KOPT-K1 (cell line): Measurements from ENCODE around the gene YJU2.
"Not testable (repeated sequence)": the region's sequence is repeated elsewhere in the genome, so short reads cannot be mapped to it uniquely, and the experiment has no call there.

Experiments
- H3K27ac ChIP-seq: fragments of 200-600 bp; sonication (generic); 2 replicates; pipeline ENCODE4 v1.5.1; 2016; ENCODE audit warnings: antibody characterized with exemption, mild to moderate bottlenecking, low read depth, low read length; ENCODE audit not compliant: poor library complexity, severe bottlenecking
- H3K36me3 ChIP-seq: fragments of 200-600 bp; sonication (generic); 2 replicates; pipeline ENCODE4 v1.5.1; 2017; ENCODE audit warnings: antibody characterized with exemption, mild to moderate bottlenecking, low read length, moderate library complexity; ENCODE audit not compliant: insufficient read depth
- H3K9me3 ChIP-seq: fragments of 200-600 bp; sonication (generic); 2 replicates; pipeline ENCODE4 v1.5.1; 2017; ENCODE audit warnings: antibody characterized with exemption, low read length, mild to moderate bottlenecking; ENCODE audit not compliant: insufficient read depth, poor library complexity, severe bottlenecking

YJU2 gene

GRCh38 chr19:4274321-4274686 lies 27.4 kb downstream of the YJU2 start:
- H3K27ac ChIP-seq, H3K9me3 ChIP-seq: not testable (repeated sequence)
- H3K36me3 ChIP-seq = peaks cover 17% of the 10 kb centered on the region

- no peak overlapping the region for H3K27ac ChIP-seq
- peaks cover under 1% of the 10 kb centered on the region; the same call in 1 of the 2 replicates for H3K36me3 ChIP-seq
- no peaks in the 10 kb centered on the region for H3K9me3 ChIP-seq
Measured at GRCh38 chr19:4277191-4277696, 30.4 kb downstream of the YJU2 start.

- Histone ChIP-seq H3K9me3 (no peaks in the 10 kb centered on the region), H3K27ac (no peak overlapping the region), H3K36me3 (no peaks in the 10 kb centered on the region)
Measured at GRCh38 chr19:4278010-4278409, 31.1 kb downstream of the YJU2 start.

- no peaks in the 10 kb centered on the region for H3K9me3 ChIP-seq
- H3K36me3 ChIP-seq = no peaks in the 10 kb centered on the region
- no peak within 1 kb of the TSS for H3K27ac ChIP-seq
Measured at GRCh38 chr19:4278419-4279266, 31.8 kb downstream of the YJU2 start, which contains the start of gene SHD. Gene SHD, plus strand, starts transcription at chr19:4279266. Its CDS starts 798 bp downstream, at chr19:4280064.

- Histone ChIP-seq H3K9me3 (no peaks in the 10 kb centered on the region), H3K36me3 (no peaks in the 10 kb centered on the region), H3K27ac (no peak overlapping the region)
Measured at GRCh38 chr19:4279267-4279529, 32.3 kb downstream of the YJU2 start.

- Histone ChIP-seq H3K27ac (no peak overlapping the region), H3K9me3 (no peaks in the 10 kb centered on the region), H3K36me3 (no peaks in the 10 kb centered on the region)
Measured at GRCh38 chr19:4279530-4280422, 32.9 kb downstream of the YJU2 start.

GRCh38 chr19:4284176-4284958 lies 37.5 kb downstream of the YJU2 start:
- Histone ChIP-seq H3K9me3 (no peaks in the 10 kb centered on the region), H3K36me3 (no peaks in the 10 kb centered on the region), H3K27ac (no peak overlapping the region)

GRCh38 chr19:4284974-4285373 lies 38.1 kb downstream of the YJU2 start:
- Histone ChIP-seq H3K36me3 (no peaks in the 10 kb centered on the region), H3K27ac (no peak overlapping the region), H3K9me3 (no peaks in the 10 kb centered on the region)

- H3K9me3 ChIP-seq, H3K27ac ChIP-seq, H3K36me3 ChIP-seq: not testable (repeated sequence)
Measured at GRCh38 chr19:4286141-4286540, 39.3 kb downstream of the YJU2 start.

GRCh38 chr19:4288091-4288777 lies 41.4 kb downstream of the YJU2 start:
- Histone ChIP-seq H3K27ac (no peak overlapping the region), H3K36me3 (no peaks in the 10 kb centered on the region), H3K9me3 (no peaks in the 10 kb centered on the region)

- Histone ChIP-seq H3K27ac (no peak overlapping the region), H3K36me3 (no peaks in the 10 kb centered on the region), H3K9me3 (no peaks in the 10 kb centered on the region)
Measured at GRCh38 chr19:4291184-4291732, 44.4 kb downstream of the YJU2 start.

- Histone ChIP-seq H3K36me3 (no peaks in the 10 kb centered on the region), H3K27ac (no peak overlapping the region), H3K9me3 (no peaks in the 10 kb centered on the region)
Measured at GRCh38 chr19:4292515-4292914, 45.6 kb downstream of the YJU2 start.

- H3K9me3 ChIP-seq = no peaks in the 10 kb centered on the region
- H3K36me3 ChIP-seq = no peaks in the 10 kb centered on the region
- H3K27ac ChIP-seq = no peak overlapping the region
Measured at GRCh38 chr19:4294389-4294788, 47.5 kb downstream of the YJU2 start.
